Large intestine (tissue), 3 donors: ENCODE results near the gene PLVAP. TPM values are rescaled to one million over a fixed set of nuclear protein-coding genes. Genes with fewer than 3 reads are reported as not detected.

ENCODE experiments used
- DNase-seq, 2 donors: peaks; one replicate each; pipeline versions ENCODE4 v3.0.0 to v3.0.0-alpha.2; 2013
- H3K27ac ChIP-seq: one replicate; pipeline ENCODE4 v1.5.1; 2013; ENCODE audit warnings: low read length
- H3K27me3 ChIP-seq: 2 replicates; pipeline ENCODE4 v1.6.1; 2013; ENCODE audit warnings: low read length; ENCODE audit not compliant: control insufficient read depth, insufficient read depth
- H3K36me3 ChIP-seq: 2 replicates; pipeline ENCODE4 v1.6.1; 2013; ENCODE audit warnings: low read length; ENCODE audit not compliant: control insufficient read depth, insufficient read depth
- H3K4me1 ChIP-seq: one replicate; pipeline ENCODE4 v1.6.1; 2013; ENCODE audit warnings: low read length; ENCODE audit not compliant: control insufficient read depth, insufficient read depth
- H3K4me3 ChIP-seq: one replicate; pipeline ENCODE4 v1.5.1; 2013; ENCODE audit warnings: low read length
- H3K9me3 ChIP-seq: one replicate; pipeline ENCODE4 v1.6.1; 2013; ENCODE audit warnings: mild to moderate bottlenecking, low read depth, low read length, moderate library complexity; ENCODE audit not compliant: control insufficient read depth
- WGBS: methylation state at CpG from one replicate; pipeline ENCODE4 v1.1.5; 2013; ENCODE audit warnings: low lambda C conversion rate; ENCODE audit not compliant: insufficient coverage; 5-methylcytosine and 5-hydroxymethylcytosine counted together
- polyA plus RNA-seq: library from polyadenylated mRNA; unstranded; fragments of 120-200 nt; gene quantifications from one replicate; pipeline ENCODE4 v1.2.1, GENCODE V29; 2013

Gene PLVAP
- polyA plus RNA-seq, 1 donor = 35.6 TPM

DNA sequence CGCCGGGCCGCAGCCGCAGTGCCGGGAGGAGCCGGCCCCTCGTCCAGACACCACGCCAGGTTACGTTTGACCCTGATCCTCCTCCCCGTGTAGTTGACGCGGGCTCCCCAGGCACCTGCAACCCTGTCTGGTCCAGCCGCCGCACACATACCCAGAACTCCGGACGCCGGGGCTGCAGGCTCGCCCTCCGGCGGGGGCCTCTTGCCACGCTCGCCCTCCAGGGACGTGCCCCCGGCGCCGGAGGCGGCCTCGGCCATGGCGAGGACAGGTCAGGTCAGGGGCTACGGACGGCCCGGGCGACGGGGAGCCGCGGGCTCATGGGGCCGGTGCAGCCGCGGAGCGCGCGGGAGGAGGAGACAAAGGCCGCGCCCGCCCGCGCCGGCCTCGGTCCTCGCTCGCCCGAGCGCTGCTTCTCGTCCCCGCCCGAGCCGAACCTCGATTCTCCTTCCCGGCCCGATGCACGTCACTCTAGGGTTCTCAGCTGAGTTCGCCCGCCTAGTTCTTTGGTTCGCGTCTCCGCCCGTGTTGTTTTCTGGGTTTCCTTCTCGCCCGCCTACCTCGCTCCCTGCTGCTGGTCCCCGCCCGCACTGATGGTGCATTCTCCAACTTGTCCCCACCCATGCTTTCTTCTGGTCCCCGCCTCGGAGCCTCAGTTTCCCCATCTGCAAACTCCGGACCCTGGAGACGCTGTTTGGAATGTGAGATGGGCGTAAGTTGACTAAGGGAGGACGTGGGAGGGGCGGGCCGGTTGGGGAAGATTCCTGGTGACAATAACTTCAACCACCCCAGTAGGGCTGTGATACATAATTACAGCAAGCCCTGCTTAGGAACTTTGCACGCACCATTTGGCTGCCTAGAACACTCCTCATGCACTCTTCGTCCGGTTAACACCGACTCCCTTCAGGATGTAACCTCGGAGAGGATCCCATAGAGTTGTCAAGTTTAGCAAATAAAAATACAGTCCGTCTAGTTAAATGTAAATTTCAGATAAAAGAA lies 42.4 kb downstream of the PLVAP start, which contains the start of gene ANO8:
TSS of gene ANO8 (minus strand) at position 442 of the 996 bp plus-strand sequence. CDS start at position 257, 185 bp downstream.
- peaks cover 4% of the 10 kb centered on the region for H3K36me3 ChIP-seq
- H3K4me1 ChIP-seq = peaks cover 23% of the 10 kb centered on the region
- no peak within 1 kb of the TSS for H3K27ac ChIP-seq
- WGBS = 0% methylated on average over 1 of the region's 86 CpGs
- peak within 1 kb of the TSS; percentile 50 for H3K4me3 ChIP-seq
- DNase-seq = peak; percentile 94 to 99
- H3K27me3 ChIP-seq = peaks cover 10% of the 10 kb centered on the region
- peaks cover 22% of the 10 kb centered on the region for H3K9me3 ChIP-seq

DNA sequence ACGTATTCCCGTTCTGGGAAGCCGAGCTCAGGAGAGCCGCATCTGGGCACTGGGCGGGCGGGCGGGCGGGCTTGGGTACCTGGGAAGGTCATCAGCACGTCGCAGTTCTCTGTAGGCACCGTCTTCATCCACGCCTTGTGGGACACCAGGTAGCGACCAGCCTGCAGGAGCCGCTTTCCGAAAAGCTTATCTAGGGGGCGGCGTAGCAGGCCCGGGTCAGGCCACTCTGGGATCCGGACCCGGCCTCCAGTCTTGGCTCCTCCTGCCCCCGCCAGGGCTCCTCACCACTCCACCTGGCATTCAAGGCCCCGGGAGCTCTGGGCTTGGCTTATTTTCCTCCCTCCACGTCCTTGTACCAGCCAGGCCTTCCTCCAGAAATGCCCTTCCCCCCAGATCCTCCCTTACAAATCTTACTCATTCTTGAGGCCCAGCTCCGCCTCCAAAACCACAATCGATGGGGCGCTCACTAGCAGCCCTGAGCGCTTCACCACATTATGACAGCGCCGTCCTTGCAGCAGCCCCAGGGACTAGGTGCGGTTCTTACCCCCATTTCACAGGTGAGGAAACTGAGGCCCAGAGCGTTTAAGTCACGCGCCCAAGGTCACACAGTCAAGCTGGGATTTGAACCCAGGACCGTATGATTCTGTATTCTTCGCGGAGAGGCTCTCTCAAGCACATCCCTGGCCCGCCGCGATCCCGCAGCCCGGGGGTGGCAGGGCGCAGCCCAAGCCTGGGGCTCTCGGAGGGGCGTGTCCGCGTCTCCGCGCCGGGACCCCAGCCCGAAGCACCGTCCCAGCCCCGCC lies 43.3 kb downstream of the PLVAP start:
- Histone ChIP-seq H3K36me3 (peaks cover 1% of the 10 kb centered on the region), H3K9me3 (peaks cover 25% of the 10 kb centered on the region), H3K4me1 (peaks cover 26% of the 10 kb centered on the region), H3K27ac (no peak overlapping the region), H3K27me3 (peaks cover 19% of the 10 kb centered on the region), H3K4me3 (peak overlapping the region; percentile 50)
- WGBS = 72% methylated on average over 3 of the region's 52 CpGs
- DNase-seq = no peak

DNA sequence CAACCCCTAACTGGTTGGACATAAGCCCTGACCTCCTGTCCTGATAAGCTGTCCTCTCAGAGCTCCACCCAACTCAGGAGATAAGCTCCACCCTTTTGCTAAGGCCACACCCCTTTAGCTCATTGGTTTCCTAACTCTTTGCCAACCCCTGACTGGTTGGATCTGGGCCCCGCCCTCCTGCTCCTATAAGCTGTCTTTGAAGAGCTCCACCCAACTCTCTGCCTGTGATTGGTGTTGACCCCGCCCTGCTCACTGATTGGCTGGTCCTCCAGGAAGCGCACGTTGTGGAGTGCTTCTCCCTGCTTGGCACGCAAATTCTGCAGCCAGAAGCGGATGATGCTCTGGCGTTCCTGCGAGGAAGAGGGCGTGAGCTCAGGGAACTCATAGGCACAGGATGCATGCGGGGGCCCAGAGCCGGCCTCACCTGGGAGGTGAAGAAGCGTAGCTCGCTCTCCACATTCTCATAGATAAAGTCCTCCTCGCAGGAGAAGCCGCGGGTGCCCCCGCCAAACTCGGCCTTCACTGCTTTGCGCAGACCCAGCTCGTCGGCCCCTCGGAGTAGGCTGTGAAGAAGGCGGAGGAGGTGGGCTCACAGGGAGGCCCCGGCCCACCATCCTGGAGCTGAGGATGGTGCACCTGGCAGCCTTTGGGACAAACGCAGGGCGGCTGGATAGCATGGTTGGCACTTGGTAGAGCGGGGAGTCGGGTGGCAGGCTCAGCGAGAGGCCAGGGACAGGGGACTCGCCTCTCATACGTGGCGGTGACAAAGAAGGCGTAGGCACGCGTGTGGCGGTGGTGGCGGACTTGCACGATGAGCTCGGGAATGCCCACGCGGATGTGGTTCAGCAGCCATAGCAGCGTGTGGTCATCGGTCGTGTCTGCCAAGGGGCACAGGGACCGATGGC lies 44.2 kb downstream of the PLVAP start:
- DNase-seq = no peak
- Histone ChIP-seq H3K9me3 (peaks cover 19% of the 10 kb centered on the region), H3K27ac (no peak overlapping the region), H3K4me1 (peaks cover 25% of the 10 kb centered on the region), H3K27me3 (peaks cover 20% of the 10 kb centered on the region), H3K4me3 (no peak overlapping the region), H3K36me3 (no peaks in the 10 kb centered on the region)
- WGBS = 90% methylated on average over 2 of the region's 45 CpGs

DNA sequence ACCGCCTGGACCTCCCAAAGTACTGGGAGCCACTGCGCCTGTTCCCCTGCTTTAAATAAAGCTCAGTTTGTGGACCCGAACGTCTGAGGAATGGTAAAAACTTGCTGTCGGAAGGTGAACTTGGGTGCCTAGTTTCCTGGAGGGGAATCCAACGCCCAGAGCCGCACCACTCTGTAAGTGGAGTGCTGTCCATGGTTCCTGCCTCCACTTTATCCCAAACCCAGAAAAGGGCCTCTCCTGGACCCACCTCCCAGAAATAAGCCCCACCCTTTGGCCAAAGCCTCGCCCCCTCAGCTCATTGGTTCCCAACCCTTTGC lies 44.8 kb downstream of the PLVAP start:
- DNase-seq = no peak
- WGBS = no CpG with 5 or more reads among the region's 8 CpGs
- Histone ChIP-seq H3K4me3 (no peak overlapping the region), H3K36me3 (no peaks in the 10 kb centered on the region), H3K27ac (no peak overlapping the region), H3K9me3 (peaks cover 16% of the 10 kb centered on the region), H3K4me1 (peaks cover 24% of the 10 kb centered on the region), H3K27me3 (peaks cover 20% of the 10 kb centered on the region)

DNA sequence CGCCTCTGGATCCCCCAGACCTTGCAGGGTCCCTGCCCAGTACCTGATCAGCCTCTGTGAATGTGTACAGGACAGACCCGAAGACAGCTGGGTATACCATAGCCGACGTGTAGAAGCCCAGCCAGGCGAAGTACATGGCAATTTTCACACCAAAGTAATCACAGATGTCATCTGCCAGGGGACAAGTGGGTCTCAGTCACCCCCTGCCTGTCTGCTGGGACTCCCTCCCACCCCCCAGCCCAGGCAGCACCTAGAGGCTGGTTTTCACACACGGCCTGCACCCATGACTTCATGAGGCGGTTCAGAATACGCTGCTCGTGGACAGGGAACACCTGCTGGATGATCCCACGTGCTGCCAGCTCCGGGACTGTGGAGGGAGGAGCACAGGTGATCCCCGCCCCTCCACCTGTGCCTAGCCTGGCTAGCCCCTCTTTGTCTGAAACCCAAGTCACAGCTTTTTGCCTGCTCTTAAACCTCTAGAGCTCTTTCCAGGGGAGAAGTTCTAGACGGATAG lies 46.0 kb downstream of the PLVAP start:
- H3K9me3 ChIP-seq = peaks cover 16% of the 10 kb centered on the region
- DNase-seq = no peak
- WGBS = no CpG with 5 or more reads among the region's 13 CpGs
- H3K36me3 ChIP-seq = no peaks in the 10 kb centered on the region
- H3K27me3 ChIP-seq = peaks cover 20% of the 10 kb centered on the region
- H3K27ac ChIP-seq = no peak overlapping the region
- H3K4me1 ChIP-seq = peaks cover 21% of the 10 kb centered on the region
- H3K4me3 ChIP-seq = no peak overlapping the region

DNA sequence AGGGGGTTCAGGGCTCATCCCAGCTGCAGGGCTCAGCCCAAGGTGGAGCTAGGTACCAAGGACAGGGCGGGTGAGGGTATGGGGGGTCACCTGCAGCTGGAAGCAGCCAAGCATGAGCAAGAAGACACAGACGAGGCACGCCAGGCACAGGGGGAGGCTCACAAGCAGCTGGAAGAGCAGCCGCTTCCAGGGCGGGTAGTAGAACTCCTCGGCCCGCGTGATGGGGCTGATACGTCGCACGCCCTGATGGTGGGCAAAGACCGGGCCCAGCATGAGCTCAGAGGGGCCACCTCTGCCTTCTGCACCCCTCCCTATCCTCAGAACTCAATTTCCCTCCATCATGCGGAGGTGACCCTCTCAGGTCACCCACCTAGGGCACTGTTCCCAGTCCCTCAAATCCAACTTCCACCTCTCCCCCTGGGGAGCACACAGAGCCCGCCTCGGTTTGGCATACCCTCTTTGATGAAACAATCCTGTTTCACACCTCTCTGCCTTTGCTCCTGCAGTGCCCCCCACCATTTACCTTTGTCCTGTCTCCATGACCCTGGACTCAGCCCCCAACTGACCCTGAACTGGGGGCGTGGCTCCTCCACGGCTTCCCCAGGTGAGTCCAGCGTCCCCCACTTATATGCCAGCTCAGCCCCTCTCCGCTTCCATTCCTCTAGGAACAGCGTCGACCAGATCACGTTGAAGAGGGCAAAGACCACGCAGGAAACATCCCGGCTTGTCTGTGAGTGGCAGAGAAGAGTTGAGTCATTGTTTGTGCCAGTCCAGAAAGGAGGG lies 46.7 kb downstream of the PLVAP start:
- Histone ChIP-seq H3K9me3 (peaks cover 16% of the 10 kb centered on the region), H3K27me3 (peaks cover 20% of the 10 kb centered on the region), H3K27ac (no peak overlapping the region), H3K4me1 (peaks cover 21% of the 10 kb centered on the region), H3K36me3 (no peaks in the 10 kb centered on the region), H3K4me3 (no peak overlapping the region)
- no peak for DNase-seq
- no CpG with 5 or more reads among the region's 24 CpGs for WGBS

DNA sequence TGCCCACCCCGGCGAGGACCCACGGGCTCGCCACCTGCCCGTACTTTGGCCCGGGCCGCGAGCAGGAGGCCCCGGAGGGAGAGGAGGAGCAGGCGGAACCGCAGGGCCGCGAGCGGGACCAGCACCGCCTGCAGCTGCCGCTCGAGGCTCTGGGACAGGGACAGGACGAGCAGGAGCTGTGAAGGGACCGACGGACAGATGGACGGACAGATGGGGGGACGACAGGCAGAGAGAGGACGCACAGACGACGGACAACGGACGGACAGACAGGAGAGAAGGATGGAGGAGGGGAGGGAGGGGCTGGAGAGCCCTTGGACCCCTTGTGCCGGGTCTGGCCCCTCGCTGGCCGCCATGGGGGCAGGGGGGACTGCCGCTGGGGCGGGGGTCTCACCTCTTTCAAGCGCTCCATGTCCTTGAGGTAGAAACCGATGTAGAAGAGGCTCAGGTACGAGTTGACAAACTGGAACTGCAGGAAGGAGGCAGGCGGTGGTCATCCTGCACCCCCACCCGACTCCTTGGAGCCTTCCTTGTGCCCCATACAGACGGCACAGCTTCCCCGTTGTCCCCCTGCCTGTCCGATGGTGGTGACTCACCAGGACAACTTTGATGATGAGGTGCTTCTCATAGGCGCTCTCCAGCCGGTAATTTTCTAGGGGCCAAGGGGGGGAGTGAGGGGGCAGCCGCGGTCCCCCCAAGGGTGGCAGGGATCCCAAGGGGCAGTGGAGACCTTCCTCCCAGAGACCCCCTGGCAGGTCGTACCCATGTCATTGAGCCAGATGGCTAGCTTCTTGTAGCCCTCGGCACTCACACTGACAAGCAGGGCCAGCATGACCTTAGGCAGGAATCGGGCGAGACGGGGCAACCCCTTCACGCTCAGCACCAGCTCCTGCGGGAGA lies 47.5 kb downstream of the PLVAP start:
- peaks cover 17% of the 10 kb centered on the region for H3K4me1 ChIP-seq
- no peak for DNase-seq
- H3K27ac ChIP-seq = no peak overlapping the region
- H3K27me3 ChIP-seq = peaks cover 20% of the 10 kb centered on the region
- H3K36me3 ChIP-seq = no peaks in the 10 kb centered on the region
- WGBS = no CpG with 5 or more reads among the region's 51 CpGs
- H3K9me3 ChIP-seq = peaks cover 16% of the 10 kb centered on the region
- H3K4me3 ChIP-seq = no peak overlapping the region

DNA sequence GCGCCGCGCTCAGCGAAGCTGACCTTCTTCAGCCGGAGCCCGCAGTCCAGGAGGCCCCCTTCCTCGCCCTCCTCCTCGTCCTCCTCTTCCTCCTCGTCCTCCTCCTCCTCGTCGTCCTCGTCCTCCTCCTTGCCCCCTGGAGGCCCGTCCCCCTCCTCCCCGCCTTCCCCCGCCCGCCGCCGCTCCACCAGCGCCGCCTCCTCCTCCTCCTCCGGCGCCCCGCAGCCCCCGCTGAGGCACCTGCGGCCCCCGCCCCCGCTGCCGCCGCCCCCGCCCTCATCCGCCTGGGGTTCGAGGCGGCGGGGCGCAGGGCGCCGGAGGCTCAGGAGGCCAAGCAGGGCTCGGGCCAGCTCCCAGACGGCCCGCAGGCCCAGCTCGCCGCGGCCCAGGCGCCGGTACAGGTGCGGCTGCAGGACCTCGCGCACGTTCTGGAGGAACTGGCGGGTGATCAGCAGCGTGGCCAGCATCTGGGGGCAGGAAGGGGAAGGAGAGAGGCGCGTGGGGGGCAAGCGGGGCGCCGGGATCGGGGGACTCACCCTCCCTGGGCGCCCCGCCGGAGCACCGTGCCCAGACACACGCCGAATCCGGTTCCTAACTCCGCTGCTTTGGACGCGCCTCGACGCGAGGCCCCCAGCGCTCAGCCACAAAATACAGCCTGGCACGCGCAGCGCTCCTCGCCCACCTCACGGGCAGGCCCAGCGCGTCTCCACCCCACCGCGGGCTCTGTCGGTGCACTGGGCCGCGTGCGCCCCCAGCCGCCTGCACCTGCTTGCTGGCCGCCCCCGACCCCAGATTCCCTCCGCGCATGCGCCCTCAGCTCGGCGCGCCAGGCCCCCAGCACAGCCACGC lies 48.4 kb downstream of the PLVAP start:
- WGBS = no CpG with 5 or more reads among the region's 94 CpGs
- H3K27ac ChIP-seq = no peak overlapping the region
- peaks cover 20% of the 10 kb centered on the region for H3K27me3 ChIP-seq
- DNase-seq = peak in 1 of 2 donors; percentile 34
- peaks cover 16% of the 10 kb centered on the region for H3K9me3 ChIP-seq
- peak overlapping the region; percentile 46 for H3K4me3 ChIP-seq
- H3K36me3 ChIP-seq = no peaks in the 10 kb centered on the region
- H3K4me1 ChIP-seq = peaks cover 13% of the 10 kb centered on the region
